ENCODE data around the gene ARHGAP21.
"Not testable (repeated sequence)": the region's sequence is repeated elsewhere in the genome, so short reads cannot be mapped to it uniquely, and the experiment has no call there.

The ARHGAP21 gene

GRCh38 chr10:24723788-24724380, at the start of gene ARHGAP21:
Gene ARHGAP21, minus strand, starts transcription at chr10:24723887. Its CDS starts 1,988 bp downstream, at chr10:24721899.
- no peak for DNase-seq (ENCODE audit: low read depth in 2 of 2)

GRCh38 chr10:24771943-24772694, 48.4 kb upstream of the ARHGAP21 start:
- DNase-seq (ENCODE audit: low read depth in 2 of 2), result no peak

GRCh38 chr10:24764991-24765390, 41.3 kb upstream of the ARHGAP21 start:
- not testable (repeated sequence) for DNase-seq (ENCODE audit: low read depth in 2 of 2)

- DNase-seq (ENCODE audit: low read depth in 2 of 2), result no peak
These were observed 39.4 kb upstream of the ARHGAP21 start for GRCh38 chr10:24762966-24763623.

DNA sequence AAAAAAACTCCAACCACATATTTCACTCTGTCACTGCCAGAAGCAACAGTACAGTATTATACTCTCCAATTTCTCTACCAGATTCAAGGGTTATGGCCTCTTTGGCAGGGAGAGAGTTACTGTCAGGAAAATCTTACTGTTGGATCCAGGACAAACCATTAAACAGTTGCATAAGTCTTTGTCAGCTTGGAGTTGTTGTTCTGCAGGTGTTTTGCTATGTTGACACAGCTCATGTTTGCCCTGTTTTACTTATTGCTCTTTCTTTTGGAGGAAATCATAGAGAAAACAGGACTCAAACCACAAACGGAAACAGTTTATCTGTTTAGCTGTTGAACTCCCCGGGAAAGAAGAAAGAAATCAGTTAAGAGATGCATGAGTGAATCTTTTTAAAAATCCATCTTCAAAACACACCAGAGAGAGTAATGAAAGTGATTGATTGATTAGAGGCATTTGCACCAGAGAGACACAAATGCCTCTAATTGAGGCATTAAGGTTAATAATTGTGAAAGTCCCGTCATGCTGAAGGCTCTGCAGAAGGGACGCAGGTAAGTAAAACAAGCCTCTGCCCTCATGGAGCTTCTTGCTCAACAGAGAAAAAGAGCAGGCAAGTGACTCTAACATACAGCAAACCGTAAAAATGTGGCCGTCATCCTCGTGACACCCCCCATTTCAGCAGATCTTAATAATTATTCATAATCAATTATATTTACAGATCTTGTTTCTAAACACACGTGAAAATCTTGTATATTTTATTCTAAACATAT, 38.7 kb upstream of the ARHGAP21 start:
- no peak for DNase-seq (ENCODE audit: low read depth in 2 of 2)

DNA sequence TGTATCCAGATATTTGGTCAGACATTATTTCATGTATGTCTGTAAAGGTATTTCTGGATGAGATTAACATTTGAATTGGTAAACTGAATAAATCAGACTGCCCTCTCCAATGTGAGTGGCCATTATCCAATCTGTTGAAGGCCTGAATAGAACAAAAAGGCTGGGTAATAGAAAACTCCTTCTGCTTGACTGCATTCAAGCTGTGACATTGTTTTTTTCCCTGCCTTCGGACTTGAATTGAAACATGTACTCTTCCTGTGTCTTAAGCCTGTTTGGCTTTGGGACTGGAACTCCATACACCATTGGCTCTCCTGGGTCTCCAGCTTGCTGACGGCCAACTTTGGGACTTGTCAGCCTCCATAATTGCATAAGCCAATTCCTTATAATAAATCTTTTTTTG, 36.0 kb upstream of the ARHGAP21 start:
- no peak for DNase-seq (ENCODE audit: low read depth in 2 of 2)

GRCh38 chr10:24758254-24758653, 34.6 kb upstream of the ARHGAP21 start:
- DNase-seq (ENCODE audit: low read depth in 2 of 2), result not testable (repeated sequence)

DNA sequence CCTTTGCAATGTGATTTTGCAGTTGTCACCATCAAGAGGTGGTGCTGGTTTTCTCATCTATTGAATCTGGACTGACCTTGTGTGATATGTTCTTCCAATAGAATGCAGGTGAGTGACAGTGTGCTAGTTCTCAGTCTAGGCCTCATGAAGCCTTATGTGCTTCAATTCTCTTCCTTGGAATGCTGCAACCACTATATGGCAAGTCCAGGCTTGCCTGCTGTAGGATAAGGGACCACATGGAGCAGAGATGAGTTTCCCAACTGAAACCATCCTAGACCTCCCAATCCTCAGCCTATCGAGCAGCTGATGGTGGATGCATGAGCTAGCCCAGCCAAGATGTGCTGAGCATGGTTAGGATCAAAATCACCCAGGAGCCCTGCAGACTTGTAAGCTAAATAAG, 32.6 kb upstream of the ARHGAP21 start:
- no peak for DNase-seq (ENCODE audit: low read depth in 2 of 2)

DNA sequence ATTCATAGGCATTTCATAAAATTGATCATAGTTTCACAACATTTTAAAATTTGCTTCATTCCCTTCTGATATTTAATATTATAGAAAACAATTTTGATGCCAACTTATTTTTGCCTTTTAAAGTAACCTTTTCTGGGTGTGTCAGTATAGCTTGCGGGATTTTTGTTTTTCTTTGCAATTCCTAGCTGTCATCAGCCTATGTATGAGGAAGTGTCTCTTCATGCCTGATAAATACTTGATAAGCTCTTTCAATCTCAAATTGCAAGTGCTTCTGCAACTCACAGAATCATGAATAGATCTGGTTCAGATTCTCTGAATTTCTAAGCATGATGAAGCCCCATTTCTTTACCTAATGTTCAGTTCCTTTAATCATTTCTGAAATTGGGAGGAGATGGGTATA, 28.0 kb upstream of the ARHGAP21 start:
- no peak for DNase-seq (ENCODE audit: low read depth in 2 of 2)

DNA sequence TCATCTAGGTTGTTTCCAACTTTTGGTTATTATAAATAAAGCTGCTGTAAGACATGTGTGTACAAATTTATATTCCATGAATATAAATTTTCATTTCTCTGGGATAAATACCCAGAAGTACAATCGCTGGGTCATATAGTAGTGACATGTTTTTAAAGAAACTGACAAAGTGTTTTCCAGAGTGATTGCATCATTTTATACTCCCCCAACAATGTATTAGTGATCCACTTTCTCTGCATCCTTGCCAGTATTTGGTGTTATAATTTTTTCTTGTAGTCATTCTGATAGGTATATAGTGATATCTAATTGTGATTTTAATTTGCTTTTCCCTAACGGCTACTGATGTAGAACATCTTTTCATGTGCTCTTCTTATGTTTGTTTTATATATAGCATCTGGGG, 27.0 kb upstream of the ARHGAP21 start:
- DNase-seq (ENCODE audit: low read depth in 2 of 2), result no peak

DNA sequence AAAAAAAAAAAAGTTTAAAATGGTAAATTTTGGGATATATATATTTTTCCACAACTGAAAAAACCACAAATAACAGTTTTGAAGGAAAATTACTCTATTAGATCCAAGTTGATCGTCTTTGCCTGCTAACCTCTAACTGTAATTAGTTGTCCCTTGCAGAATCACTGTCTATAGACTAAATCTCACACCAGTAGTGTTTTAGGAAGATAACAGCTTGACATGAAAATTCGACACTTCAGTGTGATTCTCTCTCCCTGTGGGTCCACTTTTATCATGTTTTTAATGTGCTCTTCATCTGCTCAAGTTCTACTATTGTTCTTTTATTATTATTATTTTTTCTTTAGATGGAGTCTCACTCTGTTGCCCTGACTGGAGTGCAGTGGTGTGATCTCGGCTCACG, 24.5 kb upstream of the ARHGAP21 start:
- no peak for DNase-seq (ENCODE audit: low read depth in 2 of 2)

DNA sequence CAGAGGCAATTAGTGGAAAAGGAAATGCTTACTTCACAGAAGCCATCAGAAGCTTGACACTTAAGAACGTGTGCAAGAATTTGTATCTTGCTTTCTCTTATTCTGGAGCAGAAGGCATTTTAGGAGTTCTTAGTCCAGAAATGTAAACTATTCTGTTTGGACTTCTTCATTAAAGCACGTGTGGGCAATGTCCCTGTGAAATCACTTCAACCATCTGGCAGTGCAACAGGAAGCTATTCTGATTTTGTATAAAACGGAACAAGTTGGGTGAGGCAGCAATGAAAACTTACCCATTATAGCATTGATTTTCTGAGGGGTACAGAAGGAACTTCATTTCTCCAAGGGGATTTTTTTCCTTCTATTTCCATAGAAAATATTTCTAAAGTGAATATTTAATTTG, 21.3 kb upstream of the ARHGAP21 start:
- DNase-seq (ENCODE audit: low read depth in 2 of 2), result no peak

DNA sequence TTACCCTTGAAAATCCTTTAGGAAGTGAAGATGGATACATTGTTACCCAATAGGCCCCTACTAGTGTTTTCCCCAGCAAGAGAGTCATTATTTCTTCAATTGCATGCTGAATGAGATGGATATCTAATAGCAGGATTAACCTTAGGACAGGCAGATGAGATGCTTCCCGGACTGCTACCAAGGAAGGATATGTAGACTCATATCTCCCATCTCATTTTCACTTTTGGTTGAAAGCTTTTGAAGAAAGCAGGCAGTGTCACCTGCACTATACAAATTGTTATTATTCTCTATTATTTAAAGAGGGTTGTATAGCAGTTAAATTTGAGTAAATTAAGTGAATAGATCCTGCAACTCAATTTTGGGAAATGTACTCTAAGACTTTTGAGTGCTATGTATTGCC, 17.0 kb upstream of the ARHGAP21 start:
- no peak for DNase-seq (ENCODE audit: low read depth in 2 of 2)

DNA sequence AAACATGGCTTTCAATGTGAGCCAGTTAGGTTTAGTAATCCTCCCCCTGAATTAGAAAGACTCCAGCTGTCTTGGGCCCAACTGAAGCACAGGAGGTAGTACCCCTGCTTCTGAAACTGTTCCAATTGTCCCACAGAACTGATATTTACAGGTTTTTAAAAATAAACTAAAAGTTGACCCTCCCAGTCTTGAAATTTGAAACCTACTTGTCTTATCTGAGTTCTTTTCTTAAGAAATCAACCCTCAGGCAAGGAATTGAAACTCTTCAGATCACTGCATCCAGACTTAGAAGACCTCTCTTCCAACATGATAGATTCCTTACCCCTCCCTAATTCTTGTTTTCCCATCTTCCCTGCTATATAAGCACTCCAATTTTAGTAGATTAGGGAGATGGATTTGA, 13.3 kb upstream of the ARHGAP21 start:
- DNase-seq (ENCODE audit: low read depth in 2 of 2), result no peak

DNA sequence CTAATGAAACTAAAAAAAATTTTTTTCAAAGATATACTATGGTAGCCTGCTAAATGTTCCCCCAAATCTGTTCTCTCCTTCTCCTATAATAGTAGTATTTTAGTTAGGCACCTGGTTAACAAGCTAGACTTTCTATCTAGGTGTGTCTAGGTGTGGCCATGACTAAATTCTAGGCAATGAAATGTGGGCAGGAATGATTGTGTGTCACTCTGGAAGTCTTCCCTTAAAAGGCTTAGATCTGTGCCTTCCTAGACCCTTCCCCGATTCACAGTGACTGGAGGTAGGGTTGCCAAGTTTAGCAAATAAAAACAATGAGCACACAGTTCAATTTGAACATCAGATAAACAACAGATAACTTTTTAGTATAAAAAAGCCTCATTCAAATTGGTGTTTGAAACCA, 8.3 kb upstream of the ARHGAP21 start:
- no peak for DNase-seq (ENCODE audit: low read depth in 2 of 2)

GRCh38 chr10:24730811-24731210, 7.1 kb upstream of the ARHGAP21 start:
- DNase-seq (ENCODE audit: low read depth in 2 of 2), result no peak

DNA sequence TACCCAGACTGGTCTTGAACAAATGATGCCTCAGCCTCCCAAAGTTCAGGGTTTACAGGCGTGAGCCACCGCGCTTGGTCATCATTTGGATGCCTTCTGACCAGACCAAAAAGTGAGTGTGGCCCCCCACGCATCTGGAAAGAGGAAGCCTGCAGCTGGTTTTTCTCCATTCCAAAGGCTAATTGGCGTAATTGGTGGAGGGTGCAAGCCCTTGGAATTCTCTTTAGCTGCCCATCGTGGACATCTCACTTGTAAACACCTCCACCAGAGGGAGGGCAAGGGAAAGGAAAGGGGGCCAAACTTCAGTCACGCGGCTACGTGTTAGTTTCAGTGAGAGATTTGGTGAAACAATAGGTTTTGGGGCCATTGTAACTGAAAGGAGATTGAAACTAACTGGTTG, 4.1 kb upstream of the ARHGAP21 start:
- no peak for DNase-seq (ENCODE audit: low read depth in 2 of 2)

- no peak for DNase-seq (ENCODE audit: low read depth in 2 of 2)
These were observed 2.9 kb upstream of the ARHGAP21 start for GRCh38 chr10:24726626-24727025.

DNA sequence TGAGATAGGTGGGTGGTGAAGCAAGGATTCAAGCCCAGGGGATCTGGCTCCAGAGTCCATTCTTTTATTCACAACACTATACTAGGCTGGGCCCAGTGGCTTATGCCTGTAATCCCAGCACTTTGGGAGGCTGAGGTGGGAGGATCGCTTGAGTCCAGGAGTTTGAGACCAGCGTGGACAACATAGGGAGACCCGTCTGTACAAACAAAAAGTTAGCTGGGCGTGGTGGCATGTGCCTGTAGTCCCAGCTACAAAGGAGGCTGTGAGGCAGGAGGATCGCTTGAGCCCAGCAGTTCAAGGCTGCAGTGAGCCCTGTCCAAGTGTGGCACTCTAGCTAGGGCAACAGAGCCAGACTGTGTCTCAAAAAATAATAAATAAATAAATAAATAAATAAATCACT, 2.3 kb upstream of the ARHGAP21 start:
- not testable (repeated sequence) for DNase-seq (ENCODE audit: low read depth in 2 of 2)

DNA sequence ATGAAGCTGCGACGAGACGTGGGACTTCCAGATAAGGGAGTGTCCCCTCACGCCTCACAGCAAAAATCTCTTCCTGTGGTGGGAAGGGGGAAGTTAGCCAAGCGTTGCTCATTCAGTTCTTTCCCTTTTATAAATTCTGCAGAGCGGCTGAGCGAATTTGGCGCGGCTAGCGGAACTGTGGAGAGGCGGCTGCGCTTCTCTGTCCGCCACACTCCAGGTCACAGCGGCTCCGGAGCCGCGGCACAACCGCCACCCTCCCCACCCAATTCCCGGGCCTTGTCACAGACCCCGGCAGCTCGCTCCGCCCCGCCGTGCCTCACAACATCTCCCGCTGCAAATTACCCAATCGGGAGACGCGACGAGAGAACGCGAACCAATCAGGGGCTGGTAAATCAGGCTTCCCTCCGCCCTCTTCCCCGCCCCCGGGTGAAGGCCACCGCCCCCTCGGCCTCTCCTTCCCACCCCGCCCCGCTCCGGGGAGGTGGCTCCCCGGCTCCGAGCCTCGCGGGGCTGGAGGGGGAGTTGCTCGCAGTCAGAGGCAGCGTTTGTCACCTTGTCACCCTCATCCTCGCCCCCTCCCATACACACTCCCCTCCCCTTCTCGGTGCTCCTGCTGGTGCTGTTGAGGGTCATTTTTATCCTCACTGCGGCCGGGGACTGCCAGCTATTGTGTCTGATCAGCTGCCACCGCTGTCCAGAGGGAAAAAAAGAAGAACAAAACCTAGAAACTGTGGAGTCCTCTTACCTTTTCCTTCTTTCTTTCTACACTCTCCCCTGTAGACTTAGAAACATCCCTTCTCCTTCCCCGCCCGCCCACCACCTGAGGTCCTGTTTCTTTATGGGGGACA, 918 bp upstream of the ARHGAP21 start:
- peak; percentile 91 to 94 for DNase-seq (ENCODE audit: low read depth in 2 of 2)

DNA sequence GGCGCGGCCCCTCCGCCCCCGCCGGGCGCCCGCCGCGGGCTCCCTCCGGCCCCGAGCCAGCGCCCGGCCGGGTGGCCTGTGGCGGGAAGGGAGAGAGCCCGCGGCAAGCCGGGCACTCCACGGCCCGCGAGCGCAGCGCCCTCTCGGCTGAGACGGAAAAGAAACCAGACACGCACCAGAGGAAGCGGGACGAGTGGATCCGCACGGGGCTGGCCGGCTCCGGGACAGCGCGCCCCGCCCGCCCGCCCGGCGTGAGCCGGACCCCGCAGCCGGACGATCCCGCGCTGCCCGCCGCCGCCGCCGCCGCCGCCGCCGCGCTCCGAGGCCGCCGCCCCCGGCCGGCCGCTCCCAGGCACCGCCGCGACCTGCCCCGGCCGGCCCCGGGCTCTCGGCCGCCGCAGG, 300 bp downstream of the ARHGAP21 start:
- DNase-seq (ENCODE audit: low read depth in 2 of 2), result no peak

Data from stimulated activated CD4-positive, alpha-beta T cell treated with anti-CD3 and anti-CD28 coated beads, Interleukin-4, amount 100 ng/mL, for 48 hours (primary cell).